GM18505 (cell line): Measurements from ENCODE around the gene DTX3.
"Not testable (repeated sequence)": the region's sequence is repeated elsewhere in the genome, so short reads cannot be mapped to it uniquely, and the experiment has no call there.

ENCODE experiments used
- ATAC-seq: cut with Tn5 transposase; IDR thresholded peaks from one replicate; pipeline ENCODE4 v1.9.1; 2021; ENCODE audit not compliant: unreplicated experiment
- POLR2A ChIP-seq: IDR thresholded peaks from 4 replicates; pipeline ENCODE4 v1.6.1; 2011; ENCODE audit warnings: borderline replicate concordance; ENCODE audit not compliant: insufficient read depth, insufficient read length; ENCODE audit errors: extremely low read depth

Gene DTX3

DNA sequence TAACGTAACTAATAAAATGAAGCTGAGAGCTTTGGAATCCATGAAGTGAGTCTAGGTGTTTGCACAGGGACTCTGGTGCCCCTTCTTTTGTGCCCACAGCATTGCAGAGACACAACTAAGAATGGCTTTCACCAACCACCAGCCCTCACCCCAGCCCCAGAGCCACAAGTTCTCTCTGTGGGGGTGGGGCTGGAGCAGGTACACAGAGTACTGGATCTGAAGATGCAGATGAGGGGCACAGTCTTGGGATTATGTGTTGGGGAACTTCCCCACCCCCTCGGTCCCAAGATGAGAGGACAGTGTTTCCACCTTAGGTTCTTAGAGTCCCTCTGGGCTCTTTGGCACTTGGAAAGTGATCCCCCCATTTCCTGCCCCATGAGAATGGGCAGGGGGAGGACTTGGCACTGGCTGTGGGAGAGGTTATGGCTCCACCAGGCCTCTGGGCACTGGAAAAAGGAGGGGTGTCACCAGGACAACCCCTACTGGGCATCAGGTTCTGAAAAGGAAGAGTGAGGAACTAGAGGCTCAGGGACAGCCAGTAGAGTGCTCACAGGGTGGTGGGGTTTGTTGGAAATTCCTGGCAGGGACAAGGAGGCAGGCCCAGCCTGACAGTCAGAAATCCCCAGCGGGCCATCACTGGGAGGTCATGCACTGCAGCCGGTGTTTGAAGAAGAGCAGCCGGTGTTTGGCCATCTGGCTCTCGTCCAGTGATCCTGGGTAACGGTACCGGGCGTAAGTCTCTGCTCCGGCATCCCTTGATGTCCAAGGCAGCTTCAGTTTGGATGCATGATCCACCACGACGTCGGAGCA lies 21.7 kb downstream of the DTX3 start:
- no peak for TF ChIP-seq POLR2A
- no peak for ATAC-seq

DNA sequence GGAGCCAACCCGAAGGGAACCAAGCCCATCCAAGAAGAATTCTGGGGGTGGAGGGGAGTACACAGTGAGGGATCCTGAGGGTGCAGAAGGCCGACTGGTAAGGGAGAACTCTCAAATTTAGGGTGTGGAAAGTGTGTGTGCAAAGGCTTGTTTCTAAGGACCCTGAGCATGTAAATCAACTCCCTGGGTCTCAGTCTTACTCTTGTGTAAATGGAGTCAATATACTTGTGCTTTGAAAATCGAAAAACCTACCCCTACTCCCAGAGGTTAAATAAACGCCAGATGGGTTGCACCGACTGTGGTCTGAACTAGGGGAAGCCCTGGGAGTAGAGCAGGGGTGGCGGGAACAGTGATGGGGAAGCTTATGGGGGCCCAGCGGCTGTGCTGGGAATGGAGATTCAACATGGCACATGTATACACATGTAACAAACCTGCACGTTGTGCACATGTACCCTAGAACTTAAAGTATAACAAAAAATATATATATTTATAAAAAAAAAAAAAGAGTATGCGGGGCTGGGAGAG lies 22.4 kb downstream of the DTX3 start:
- TF ChIP-seq POLR2A, result no peak
- ATAC-seq, result no peak

DNA sequence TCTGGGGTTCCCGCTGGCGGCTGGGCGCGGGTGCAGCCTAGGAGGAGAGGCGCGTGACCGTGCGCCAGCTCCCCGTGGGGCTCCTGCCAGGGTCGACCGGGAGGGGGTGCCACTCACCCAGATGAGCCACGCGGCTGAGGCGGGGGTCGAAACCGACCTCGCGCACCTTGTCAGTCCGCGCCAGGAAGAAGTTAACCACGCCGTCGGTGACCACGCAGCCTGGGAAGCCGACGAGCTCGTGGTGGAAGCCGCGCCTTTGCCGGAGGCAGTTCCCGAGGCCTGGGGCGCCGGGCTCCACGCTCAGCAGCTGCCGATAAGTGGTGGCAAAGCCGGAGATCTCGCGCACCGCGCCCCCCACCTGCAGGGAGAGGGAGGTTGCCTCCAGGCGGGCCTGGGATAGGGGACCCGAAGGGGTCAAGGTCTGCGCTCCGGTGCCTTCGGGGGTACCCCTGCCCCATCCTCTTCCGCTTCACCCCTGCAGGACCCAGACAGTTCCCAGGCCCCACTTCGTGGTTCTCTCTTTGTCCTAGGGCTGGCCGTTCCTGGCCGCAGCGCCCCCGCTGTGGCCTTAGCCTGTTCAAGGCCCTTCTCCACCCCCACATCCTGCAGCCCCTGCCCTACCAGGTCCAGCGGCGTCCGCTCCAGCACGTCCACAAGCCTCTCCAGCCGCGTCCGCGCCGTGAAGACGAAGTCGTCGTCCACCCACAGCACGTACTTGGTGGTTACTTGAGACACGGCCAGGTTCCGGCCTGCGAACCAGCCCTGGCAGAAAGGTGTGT lies 23.1 kb downstream of the DTX3 start:
- no peak for TF ChIP-seq POLR2A
- no peak for ATAC-seq

DNA sequence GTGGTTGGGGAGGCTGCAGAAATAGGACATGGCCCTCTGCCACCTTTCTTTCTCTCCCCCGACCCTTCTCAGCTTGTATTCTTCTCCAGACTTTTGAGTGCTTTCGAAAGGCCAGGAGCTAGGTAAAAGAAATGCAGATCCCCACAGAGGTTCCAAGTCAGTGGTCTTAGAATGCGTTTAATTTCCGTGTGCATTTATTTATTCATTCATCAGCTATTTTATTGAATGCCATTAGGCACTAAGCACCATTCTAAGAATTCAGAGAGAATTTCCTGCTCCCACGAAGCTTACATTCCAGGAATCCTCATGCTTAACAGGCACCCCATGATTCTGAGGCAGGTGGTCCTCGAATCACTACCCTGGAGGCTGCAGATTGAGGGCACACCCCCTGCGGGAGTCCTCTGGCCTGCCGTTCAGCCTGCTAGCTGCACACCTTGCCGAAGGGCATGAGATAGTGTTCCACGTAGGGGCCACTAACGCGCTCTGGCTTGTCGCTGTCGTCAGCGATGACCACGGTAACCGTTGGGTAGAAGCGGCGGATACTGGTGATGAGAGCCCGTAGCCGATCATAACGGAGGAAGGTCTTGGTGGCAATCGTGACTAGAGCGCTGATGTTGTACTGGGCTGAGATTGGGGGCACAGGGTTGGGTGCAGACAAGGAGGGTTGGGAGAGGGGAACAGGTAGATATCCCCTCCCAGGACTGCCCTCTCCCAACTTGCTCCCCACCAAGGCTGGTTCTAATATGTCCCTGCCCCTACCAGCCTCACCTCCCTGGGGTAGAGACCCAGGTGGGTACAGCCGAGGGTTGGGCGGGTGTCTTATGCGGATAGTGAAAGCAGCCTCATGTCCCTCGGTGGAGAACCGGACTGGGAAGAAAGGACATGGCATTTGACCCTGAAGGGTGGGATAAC lies 23.9 kb downstream of the DTX3 start:
- no peak for TF ChIP-seq POLR2A
- no peak for ATAC-seq

DNA sequence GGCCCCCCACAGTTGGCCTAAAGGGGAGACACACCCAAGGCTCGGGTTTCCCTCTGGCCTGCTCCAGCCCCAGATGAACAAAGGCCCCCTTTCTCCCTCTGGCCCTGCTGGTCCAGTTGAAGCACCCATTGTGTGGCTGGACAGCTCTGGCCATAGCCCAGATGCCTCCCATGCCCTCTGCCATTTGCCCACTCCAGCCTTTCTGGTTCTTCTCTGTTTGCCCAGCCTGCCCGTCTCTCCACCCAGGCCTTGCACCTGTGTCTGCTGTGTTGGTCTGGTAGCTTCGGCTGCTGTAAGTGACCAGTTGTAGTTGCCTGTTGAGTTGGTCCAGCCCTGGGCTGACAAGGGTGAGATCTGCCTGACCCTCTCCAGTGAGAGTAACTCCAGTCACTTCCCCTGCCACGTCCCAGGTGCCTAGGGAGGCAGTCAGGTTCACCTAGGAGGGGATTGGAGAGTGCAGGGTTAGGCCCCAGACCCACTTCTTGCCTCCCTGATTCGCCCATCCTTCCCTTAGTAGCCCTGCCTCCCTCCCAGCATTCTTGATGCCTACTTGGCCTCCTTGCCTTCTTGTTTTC lies 25.4 kb downstream of the DTX3 start:
- no peak for ATAC-seq
- no peak for TF ChIP-seq POLR2A

DNA sequence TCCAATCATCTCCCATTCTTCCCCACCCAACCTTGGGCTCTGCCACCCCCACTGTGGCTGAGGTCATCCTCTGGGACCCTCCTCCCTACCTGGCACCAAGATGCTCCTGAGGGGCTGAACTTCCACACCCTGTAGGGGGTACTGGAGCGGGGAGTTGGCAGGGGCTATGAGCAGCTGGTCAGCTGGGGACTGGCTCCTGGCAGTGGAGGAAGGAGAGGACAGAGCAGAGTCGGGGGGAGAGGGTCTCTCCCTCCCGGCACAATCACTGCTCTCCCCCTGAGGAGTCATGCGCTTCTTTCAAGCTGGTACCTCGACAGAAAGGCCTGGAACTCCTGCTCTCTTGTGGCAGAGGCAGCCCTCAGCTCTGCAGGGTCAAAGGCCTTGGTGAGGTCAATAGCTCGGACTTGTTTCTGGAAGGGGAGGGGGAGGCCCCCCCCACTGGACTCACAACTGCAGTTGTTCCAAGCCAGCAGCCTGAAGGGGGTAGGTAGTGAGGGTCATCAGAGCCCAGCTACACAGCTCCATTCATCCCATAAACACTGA lies 26.3 kb downstream of the DTX3 start:
- no peak for ATAC-seq
- TF ChIP-seq POLR2A, result no peak

DNA sequence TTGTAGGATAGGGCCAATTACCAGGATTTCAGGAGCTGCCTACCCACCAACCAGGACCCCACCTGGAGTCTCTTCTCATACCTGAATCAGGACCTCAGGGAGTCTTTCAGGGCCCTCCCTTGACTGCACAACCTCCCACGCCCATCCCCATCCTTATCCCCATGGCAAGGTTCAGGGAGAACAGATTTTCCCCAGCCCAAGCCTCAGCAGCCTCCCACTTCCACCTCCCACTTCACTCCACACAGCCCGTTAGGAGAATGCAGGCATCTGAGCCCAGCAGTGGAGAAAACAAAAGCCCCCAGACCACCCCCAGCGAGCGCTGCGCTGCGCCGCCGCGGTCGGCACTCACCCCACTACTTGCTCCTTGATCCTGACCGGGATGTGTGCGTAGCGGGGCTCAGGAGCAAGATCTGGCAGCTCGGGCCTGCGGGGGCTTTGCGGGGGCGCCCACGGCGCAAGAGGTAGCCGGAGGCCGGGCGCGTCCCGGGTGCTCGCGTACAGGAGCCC lies 27.0 kb downstream of the DTX3 start:
- TF ChIP-seq POLR2A, result no peak
- no peak for ATAC-seq

DNA sequence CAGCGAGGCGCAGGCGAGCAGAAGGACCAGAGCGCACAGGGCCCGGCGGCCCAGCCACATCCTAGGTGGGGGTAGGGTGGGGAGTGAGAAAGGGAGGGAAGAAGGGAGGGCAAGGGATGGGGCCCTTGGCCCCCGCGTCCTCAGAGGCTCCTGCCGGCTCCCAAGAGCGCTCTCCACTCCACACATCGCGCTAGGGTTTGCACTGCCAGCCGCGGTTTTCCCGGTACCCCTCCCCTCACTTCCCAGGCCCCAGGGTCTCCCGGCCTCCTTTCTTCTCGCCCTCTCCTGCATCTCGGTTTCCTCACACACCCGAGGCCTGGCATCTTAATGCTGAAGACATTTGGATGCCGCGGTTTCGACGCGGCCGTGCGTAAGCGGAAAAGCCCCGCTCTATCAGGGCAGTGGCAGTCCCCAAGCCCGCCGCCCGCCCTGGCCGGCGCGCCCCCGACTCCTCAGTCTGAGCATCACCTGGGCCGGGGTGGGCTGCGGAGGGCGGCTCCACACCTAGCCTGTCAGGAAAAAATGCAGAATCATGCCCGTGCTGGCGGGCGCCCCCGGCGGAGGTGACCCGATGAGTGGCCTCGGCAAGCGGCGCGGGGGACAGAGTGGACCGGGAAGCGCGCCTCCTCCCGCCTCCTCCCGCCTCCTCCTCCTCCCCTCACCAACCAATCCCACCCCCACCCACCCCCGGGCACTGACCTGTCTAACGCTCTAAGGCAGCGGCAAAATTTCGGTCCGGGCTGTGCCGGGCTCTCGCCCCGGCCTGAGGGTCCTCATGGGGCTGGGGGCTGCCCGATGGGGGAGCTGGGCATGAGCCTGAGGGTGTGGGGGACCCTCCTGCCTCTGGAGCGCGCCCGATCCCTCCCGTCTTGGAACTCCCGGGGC lies 27.7 kb downstream of the DTX3 start:
- ATAC-seq, result no peak
- no peak for TF ChIP-seq POLR2A

DNA sequence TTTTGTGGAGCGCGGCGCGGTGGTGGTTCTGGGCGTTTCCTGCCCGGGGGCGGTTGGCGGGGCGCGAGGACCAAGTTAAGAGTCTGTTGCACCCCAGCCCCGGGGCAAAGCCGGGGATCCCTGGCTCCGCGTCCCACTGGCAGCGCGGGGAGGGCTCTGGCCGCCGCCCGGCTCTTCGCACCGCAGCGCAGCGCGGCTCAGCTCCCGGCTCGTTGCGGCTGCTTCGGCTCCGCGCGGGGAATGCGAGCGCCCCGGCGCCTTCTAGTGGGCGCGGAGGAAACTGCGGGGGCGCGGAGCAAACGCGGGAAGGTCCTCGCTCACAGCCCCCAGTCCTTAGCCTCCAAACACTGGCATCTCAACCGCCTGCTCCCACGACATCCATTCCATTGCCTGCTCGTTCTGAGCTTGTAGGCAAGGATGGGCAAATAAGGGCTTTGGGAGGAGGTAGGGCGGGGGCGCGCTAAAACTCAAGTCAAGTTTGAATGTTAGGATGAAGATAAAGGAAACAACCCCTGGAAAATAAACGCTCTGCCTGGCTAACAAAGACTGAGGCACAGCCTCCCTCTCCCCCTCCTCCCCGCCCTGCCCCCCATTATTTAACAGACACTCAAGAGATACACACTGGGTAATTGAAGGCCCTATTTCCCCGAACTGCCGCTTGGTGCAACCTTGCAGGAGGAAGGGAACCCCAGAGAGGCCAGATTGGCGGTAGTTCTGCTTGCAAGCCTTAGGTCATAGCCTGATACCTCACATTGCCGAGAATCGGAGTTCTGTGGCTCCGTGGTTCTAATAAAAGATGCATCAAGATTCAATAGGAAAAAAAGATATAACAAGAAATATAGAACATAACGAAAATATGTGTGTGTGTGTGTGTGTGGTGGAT lies 28.6 kb downstream of the DTX3 start, which contains the start of gene B4GALNT1:
TSS of gene B4GALNT1 (minus strand) at position 244 of the 883 bp plus-strand sequence. CDS start 1,069 bp downstream, outside the sequence.
- peak; percentile 85 for ATAC-seq
- no peak for TF ChIP-seq POLR2A

DNA sequence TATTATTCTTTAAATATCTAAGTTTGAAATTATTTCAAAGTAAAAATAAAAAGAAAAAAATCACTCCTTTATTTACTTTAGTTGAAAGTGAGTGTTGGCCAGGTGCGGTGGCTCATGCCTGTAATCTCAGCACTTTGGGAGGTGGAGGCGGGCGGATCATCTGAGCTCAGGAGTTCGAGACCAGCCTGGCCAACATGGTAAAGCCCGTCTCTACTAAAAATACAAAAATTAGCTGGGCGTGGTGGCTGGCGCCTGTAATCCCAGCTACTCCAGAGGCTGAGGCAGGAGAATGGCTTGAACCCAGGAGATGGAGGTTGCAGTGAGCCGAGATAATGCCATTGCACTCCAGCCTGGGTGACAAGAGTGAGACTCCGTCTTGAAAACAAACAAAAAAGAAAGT lies 32.1 kb downstream of the DTX3 start:
- ATAC-seq, result not testable (repeated sequence)
